ENCODE measurements around the gene HDLBP.

The HDLBP gene

DNA sequence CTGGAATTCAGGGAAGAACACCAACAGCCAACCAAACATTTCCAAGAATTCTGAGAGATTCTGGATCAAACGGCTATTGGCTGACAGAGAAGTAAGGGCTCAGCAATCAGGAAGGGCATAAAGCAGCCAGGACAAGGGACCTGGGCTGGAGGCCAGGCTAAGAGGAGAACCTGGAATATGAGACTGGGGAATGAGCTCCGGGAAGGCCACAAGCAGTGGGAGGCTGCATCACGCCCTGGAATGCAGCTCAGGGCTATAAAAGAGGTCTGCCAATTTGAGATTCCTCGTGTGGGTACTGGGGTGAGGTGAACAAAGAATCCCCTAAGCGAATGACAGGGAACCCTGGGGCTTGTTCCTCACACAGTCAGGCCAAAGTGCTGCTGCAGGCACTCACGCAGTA, 66.6 kb downstream of the HDLBP start:
- no peak for DNase-seq

DNA sequence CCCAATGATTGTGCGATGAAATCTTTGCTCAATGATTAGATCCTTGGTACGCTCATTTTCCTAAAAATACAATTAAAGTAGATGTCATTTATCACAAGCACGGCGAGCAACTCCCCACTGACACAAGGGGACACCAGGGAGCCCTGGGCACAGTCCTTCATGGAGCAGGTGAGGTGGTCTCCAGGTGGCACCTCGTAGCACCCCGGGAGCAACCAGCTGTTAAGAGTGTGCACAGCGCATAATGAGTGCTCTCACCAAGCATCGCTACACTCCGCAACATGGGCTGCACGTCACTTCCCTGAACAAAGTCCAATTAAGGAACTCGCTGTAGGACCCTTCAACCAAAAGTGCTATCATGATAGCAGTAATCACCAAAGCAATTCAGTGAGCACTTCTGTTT, 67.2 kb downstream of the HDLBP start:
- no peak for DNase-seq

DNA sequence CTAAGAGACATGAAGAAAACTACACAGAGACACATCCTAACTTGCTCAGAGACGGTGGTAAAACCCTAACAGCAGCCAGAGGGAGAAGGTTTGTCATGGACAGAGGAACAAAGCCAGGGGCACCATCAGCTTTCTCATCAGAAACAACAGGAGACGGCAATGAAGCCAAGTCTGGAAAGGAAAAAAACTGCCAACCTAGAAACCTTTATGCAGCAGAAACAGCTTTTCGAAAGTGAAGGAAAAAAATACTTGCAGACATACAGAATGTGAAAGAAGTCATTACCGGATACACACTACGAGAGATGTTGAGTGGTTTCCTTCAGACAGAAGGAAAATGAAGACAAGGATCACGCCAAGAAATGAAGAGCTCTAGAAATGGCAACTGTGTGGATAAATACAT, 71.1 kb downstream of the HDLBP start:
- no peak for DNase-seq

- DNase-seq, result no peak
Observed at GRCh38 chr2:241242306-241242705, 73.2 kb downstream of the HDLBP start.

DNA sequence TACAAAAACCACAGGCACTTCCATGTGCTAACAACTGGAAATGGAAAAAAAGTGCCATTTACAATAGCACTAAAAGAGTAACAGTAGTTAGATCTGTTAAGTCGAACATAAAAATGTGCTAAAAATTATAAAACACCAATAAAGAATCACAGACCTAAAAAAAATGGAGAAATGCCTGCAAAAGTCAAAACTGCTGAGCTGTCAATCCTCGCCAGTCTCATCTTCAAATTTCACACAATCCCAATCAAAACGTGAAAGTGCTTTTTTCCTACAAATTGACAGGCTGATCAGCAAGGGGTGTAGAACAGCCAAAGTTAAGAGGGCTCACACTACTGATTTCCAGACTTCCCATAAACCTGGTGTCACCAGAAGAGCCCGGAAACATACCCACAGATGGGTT, 73.8 kb downstream of the HDLBP start:
- DNase-seq, result no peak

GRCh38 chr2:241240320-241241004, 75.0 kb downstream of the HDLBP start:
- DNase-seq, result no peak

DNA sequence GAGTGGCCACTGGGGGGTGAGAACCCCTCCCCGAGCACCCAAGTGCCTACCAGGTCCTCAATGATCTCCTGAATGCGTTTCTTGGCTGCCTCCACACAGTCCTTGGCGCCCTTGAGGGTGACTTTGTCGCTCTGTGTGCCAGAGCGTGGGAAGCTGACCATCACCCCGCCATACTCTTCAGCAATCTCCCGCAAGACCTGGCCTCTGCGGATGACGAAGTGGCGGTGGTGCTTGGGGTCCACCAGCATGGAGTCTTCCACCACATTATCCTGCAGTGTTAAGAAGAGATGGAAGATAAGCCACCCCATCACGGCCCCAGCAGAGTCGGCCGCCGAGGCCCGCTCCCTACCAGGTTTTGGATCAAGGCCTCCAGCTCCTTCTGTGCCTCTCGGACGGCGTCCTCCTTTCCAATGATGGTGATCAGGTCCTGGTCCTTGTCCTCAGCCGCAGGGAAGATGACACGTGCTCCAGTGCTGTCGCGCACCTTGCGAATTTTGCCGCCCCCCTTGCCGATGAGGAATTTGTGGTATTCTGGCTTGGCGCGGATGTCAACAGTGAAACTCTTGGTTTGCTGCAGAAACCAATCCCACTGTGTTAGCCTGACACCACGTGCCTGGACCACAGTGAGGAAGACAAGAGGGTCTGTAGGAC, 75.8 kb downstream of the HDLBP start:
- no peak for DNase-seq

DNA sequence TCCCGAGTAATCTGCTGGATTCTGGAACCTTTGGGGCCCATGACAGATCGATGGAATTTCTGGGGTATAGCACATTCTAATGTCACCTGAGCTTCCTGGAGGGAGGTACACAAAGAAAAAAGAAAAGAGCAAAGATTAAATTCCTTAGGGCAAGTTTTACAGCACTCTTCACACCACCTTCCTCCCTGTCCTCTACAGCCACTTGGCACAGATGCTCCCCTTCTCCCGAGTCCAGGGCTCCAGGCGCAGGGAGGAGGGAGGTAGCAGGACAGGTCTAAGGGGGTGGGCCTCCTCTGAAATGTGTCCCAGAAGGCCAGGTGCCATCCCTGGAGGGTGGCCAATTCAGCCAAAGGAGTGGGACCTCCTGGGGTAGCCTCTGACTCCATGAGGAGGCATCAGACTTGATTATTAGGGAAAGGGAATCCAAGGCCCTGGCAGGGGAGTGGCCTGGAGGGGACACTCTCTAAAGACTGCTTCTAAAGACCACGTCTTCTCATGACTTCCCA, 76.7 kb downstream of the HDLBP start:
- no peak for DNase-seq

GRCh38 chr2:241237949-241238371, 77.5 kb downstream of the HDLBP start:
- no peak for DNase-seq

DNA sequence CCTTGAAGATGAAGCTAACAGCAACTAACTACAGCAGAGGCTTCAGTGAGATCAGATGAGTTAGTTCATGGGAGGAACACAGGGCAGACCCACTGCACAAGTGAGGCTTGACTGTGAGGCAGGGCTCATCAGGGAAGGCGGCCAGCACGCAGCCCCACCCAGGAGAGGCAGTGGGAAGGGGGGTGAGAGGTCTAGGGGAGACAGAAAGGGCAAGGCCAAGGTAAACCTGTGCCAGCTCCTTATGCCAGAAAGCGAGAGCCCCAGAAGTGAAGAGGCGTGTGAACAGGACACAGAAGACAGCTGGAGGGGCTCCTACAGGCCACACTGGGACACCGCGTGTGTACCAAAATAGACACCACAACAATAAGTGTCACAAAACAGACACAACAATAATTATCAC, 78.4 kb downstream of the HDLBP start:
- DNase-seq, result no peak

DNA sequence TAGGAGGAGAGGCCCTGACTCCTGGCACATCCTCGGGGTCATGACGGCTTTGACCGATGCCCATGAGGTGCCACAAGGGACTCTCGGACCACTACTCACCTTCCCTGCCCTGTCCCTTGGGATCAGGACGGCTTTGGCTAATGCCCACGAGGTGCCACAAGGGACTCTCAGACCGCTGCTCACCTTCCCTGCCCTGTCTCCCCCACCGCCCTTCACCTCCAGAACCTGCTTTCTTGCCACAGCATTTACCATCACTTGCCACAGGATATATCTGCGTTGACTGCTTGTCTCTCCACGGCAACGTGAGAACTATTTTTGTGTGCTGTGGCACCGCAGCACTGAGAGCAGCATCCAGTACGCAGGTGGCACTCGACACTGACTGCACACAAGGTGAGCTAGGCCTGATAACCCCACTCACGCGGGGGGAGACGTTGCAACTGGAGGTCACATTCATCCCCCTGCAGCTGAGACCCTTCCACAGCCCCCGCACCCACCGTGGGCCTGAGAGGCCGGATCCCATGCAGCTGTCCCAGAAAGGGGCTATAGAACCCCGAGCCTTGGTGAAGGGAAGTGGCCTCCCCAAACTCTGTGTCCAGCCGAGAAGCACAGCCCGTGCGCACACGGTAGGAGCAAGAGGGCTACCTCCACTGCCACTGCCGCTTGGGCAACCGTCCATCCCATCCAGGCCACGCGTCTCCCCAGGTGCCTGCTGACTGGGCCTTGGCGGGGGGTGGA, 79.4 kb downstream of the HDLBP start:
- DNase-seq, result no peak

DNA sequence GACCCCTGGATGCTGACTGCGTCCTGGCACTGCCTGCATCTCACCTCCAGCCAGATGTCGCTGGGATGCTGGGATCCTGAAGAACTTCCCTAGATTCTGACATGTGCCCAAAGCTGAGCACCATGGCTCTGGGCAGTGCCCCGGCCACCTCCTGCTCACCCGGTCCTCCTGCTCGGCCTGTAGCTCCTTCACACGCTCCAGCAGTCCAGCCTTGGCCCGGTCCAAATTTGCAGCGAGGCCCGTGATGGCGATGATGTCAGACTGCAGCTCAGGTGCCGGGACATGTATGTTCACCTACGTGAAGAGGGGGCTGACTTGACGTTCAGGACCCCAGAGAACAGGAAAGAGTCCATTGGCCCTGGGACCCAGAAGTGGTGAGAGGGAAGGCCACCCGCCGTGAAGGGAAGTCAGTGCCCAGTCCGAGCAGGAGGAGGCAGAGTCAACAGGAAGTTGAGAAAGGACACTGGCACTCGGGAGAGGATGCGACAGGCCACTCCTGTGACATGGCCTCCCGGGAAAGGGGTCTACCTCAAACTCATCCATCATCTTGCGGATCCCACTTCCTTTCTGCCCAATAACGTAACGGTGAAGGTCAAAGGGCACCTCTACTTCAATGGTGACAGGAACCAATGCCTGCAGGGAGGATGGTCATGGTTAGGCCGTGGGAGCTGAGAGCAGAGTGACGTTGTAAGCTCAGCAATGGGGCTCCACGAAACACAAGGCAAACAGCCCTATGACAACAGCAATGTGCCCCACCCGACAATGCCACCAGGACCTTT, 80.3 kb downstream of the HDLBP start:
- DNase-seq, result no peak

DNA sequence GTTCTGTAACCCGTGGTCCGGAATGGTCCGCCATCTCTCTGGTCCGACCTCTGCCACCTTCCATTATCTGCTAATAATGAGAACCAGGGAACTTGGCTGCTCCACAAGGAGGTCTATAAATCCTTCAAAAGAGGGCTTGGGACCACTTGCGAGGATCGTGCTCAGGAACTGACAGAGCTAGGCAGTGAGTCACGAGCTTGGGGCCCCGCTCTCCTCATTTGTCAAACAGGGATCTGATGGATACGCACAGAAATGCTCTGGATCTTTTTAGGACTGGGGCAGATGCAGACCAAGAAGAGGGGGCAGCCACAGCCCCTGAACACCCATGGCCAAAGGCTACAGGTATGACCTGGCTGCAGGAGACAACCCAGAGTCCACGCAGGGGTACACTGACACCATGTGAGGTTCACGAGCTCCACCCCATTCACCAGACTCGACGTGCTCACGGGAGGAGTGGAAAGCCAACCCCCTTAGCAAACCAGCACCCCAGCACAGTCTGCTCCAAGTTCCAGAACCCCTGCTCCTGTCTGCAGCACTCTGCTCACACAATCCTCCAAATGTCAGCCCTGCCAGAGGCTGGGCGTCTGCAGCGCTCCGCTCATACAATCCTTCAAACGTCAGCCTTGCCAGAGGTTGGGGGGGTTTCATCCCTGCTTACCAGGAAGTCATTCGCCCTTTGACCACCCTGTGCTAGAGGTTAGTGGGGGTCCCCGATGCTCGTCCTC, 81.2 kb downstream of the HDLBP start:
- DNase-seq, result no peak

DNA sequence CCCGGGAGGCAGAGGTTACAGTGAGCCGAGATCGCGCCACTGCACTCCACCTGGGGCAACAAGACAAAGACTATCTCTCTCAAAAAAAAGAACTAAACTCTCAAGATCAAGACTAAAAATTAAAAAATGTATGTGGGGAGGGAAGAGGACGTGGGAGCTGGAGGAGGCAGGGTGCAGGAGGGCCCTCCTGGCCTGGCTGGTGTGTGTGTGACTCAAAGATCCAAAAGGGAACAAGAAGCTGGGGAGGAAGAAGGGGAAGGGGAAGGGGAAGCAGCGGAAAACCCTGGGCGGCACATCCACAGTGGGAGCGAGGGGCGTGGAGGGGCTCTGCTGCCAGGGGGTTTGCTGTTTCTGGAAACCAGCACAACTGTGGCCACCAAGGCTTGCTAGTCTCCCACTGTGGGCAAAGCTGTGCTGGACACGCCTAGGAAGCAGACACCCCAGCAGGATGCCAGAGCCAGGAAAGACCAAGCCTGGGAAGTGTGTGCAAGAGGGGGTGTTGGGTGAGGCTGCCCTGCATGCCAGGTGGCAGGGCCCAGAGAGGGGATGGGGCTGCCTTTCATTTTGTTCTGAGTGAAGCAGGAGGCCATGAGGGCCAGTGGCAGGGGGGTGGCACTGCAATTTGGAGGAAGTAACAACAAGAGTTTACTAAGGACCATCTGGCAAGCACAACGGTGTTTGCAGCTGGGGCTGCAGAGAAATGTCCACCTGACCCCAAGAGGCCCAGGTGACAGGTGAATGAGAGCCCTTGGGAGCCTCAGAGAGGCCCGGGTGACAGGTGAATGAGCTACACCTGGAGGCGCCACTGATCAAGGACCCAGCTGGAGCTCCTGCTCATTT, 82.5 kb downstream of the HDLBP start:
- no peak for DNase-seq

DNA sequence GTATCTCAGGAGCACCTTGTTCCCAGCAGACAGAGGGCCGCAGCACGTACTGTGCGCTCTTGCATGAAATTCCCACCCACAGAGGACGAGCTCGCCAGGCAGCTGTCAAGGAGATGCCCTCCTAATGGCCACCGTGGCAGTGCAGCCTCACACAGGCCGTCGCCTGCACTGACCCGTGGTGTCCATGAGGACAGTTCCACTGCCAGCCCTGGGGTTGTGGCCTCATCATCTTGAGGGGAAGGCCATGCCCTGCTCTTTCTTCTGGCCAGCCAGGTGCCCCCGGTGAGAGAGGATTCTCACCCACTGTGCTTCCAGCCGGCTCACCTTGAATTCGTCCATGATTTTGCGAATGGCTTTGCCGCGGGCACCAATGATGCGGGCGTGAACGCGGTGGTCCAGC, 85.0 kb downstream of the HDLBP start:
- no peak for DNase-seq

- no peak for DNase-seq
Observed at GRCh38 chr2:241229563-241230401, 85.7 kb downstream of the HDLBP start.

GRCh38 chr2:241228860-241229516, 86.5 kb downstream of the HDLBP start:
- no peak for DNase-seq

GRCh38 chr2:241228081-241228859, 87.2 kb downstream of the HDLBP start:
- DNase-seq, result no peak

DNA sequence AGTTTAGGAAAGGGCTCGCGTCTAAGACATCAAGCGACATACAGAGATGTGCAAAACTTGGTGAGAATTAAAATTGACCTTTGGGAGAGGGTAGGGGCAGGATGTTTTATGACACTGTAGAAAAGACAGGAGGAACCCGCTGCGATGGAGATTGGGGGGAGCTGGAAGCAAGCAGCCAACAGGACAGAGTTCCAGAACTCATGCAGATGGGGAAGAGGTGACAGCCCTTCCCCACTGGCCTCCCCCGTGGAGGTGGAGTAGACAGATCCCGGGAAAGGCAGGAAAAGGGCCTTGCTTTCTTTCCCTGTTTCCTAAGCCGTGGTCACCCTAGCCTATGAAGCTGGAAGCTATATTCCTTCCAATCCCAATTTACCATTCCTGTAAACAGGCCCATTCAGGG, 87.9 kb downstream of the HDLBP start:
- no peak for DNase-seq

All from NCI-H526 (cell line).